Measurements from ENCODE around the gene PPY. TPM values are rescaled to one million over a fixed set of nuclear protein-coding genes. Genes with fewer than 3 reads are reported as not detected.
"Not testable (repeated sequence)": the region's sequence is repeated elsewhere in the genome, so short reads cannot be mapped to it uniquely, and the experiment has no call there.

PPY gene
- total RNA-seq, 1 donor from 2014 or later, result not detected

DNA sequence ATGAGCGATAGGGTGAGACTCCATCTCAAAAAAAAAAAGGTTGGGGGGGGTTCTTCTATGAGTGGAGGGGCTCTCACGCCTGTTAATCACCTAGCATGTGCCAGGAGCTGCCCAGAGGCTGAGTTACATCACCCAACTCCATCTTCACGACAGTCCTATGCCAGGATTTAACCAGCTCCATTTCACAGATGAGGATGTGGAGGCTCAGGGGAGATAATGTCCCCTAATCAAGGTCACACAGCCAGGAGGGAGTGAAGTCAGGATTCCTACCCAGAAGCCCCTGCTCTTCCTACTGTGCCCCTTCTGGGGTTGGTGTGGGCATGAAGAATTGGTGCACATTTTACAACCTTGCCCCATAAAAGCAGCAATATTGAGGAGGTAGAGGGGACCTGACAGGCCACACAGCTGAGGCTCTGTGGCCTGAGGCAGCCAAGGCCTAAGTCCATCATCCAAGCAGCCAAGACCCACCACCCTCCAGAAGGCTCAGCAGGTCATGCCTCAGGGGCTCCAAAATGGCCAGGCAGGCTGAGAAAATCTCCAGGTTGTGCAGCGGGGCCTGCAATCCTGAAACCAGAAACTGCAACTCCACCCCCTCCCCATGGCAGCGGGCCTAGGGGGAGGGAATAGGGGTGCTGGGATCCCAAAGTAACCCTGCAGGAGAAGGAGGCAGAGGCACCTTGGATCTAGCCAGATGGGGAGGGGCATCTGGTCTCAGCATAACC is 6.9 kb downstream of the PPY start:
- H3K36me3 Mint-ChIP-seq (ENCODE audit: low read depth), result no peaks in the 10 kb centered on the region
- H3K4me3 Mint-ChIP-seq, result no peak overlapping the region
- no peaks in the 10 kb centered on the region for H3K9me3 Mint-ChIP-seq
- H3K27me3 Mint-ChIP-seq (ENCODE audit: low read depth), result peaks cover 8% of the 10 kb centered on the region
- peaks cover 8% of the 10 kb centered on the region for H3K4me1 Mint-ChIP-seq
- H3K27ac Mint-ChIP-seq (ENCODE audit: unreplicated experiment), result no peak overlapping the region
- DNase-seq (ENCODE audit: low read depth, low spot score), result no peak
- TF ChIP-seq CTCF (conservative IDR thresholded peaks at IDR 0.05), result no peak

GRCh38 chr17:43932923-43933322 is 9.4 kb downstream of the PPY start:
- no peak overlapping the region for H3K27ac Mint-ChIP-seq (ENCODE audit: unreplicated experiment)
- H3K4me1 Mint-ChIP-seq, result peaks cover 4% of the 10 kb centered on the region
- DNase-seq (ENCODE audit: low read depth, low spot score), result no peak
- H3K4me3 Mint-ChIP-seq, result no peak overlapping the region
- H3K36me3 Mint-ChIP-seq (ENCODE audit: low read depth), result no peaks in the 10 kb centered on the region
- no peaks in the 10 kb centered on the region for H3K9me3 Mint-ChIP-seq
- H3K27me3 Mint-ChIP-seq (ENCODE audit: low read depth), result peaks cover 17% of the 10 kb centered on the region
- no peak for TF ChIP-seq CTCF (conservative IDR thresholded peaks at IDR 0.05)

DNA sequence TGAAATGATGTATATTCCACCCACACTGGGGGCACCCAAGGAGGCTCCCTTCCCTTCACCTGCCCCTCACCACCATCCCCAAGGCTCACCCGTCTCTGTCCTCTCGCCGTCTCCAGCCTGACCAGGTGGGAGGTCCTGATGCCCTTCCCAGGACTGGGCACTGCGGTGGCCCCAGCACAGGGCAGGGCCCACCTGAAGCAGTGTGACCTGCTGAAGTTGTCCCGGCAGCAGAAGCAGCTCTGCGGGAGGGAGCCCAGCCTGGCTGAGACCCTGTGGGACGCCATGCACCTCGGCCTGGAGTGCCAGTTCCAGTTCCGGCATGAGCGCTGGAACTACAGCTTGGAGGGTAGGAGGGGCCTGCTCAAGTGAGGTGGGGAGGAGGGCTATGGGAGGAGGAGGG is 9.9 kb downstream of the PPY start:
- no peak for DNase-seq (ENCODE audit: low read depth, low spot score)
- Mint-ChIP-seq H3K36me3 (ENCODE audit: low read depth) (no peaks in the 10 kb centered on the region), H3K9me3 (no peaks in the 10 kb centered on the region), H3K27me3 (ENCODE audit: low read depth) (peaks cover 21% of the 10 kb centered on the region), H3K4me1 (peaks cover 3% of the 10 kb centered on the region), H3K4me3 (no peak overlapping the region), H3K27ac (ENCODE audit: unreplicated experiment) (no peak overlapping the region)
- no peak for TF ChIP-seq CTCF (conservative IDR thresholded peaks at IDR 0.05)

DNA sequence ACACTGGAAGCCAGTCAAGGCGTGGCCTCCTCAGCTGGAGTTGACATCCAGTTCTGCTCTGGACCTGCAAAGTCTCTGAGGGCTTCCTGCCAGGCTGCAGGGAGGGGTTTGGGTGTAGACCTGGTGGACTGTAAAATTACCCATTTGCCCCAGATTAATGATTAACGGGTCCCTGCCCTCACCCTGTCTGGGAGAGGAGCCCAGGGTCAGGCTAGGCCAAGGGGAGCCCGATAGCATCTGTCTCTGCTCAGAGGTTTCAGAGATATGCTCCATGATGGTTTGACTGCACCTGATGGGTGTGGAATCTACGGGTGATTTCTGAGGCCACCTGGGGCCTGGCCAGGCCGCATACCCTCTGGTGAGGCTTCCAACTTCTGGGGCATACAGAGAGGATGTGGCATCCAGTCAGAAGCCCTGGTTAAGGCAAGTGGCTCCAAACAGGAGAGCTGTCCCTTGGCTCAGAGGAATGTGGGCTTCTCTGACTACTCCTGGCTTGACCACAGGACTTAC is 11.2 kb downstream of the PPY start:
- H3K9me3 Mint-ChIP-seq, result no peaks in the 10 kb centered on the region
- H3K27me3 Mint-ChIP-seq (ENCODE audit: low read depth), result peaks cover 31% of the 10 kb centered on the region
- H3K27ac Mint-ChIP-seq (ENCODE audit: unreplicated experiment), result no peak overlapping the region
- no peak for DNase-seq (ENCODE audit: low read depth, low spot score)
- no peak for TF ChIP-seq CTCF (conservative IDR thresholded peaks at IDR 0.05)
- H3K4me1 Mint-ChIP-seq, result no peaks in the 10 kb centered on the region
- no peak overlapping the region for H3K4me3 Mint-ChIP-seq
- H3K36me3 Mint-ChIP-seq (ENCODE audit: low read depth), result no peaks in the 10 kb centered on the region

DNA sequence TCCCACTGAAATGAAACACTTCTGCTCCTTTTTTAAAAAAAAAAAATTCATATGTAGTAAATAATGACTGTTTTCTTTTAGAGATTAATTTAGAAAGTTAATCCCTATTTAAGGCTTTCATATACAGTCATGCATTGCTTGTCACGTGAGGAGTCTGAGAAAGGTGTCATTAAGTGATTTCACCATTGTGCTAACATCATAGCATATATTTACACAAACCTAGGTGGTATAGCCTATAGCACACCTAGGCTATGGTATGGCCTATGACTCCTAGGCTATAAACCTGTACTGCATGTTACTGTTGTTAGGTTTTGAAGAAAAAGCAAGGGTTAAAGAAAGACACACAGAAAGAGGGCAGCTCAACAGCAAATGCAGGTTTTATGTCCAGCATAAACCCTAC is 13.7 kb downstream of the PPY start:
- Mint-ChIP-seq H3K27ac (ENCODE audit: unreplicated experiment) (no peak overlapping the region), H3K4me1 (no peaks in the 10 kb centered on the region), H3K36me3 (ENCODE audit: low read depth) (no peaks in the 10 kb centered on the region), H3K27me3 (ENCODE audit: low read depth) (peaks cover 42% of the 10 kb centered on the region), H3K9me3 (peaks cover 3% of the 10 kb centered on the region), H3K4me3 (no peak overlapping the region)
- no peak for DNase-seq (ENCODE audit: low read depth, low spot score)
- no peak for TF ChIP-seq CTCF (conservative IDR thresholded peaks at IDR 0.05)

- H3K4me1 Mint-ChIP-seq; DNase-seq (ENCODE audit: low read depth, low spot score); H3K36me3 Mint-ChIP-seq (ENCODE audit: low read depth); H3K27ac Mint-ChIP-seq (ENCODE audit: unreplicated experiment); H3K9me3 Mint-ChIP-seq; H3K4me3 Mint-ChIP-seq: not testable (repeated sequence)
- H3K27me3 Mint-ChIP-seq (ENCODE audit: low read depth), result peaks cover 46% of the 10 kb centered on the region
Measured at GRCh38 chr17:43927929-43928328, 14.3 kb downstream of the PPY start.

Data from neural crest cell (in vitro differentiated cells).